GM19035 (cell line): ENCODE data around the gene MUC4.
"Not testable (repeated sequence)": the region's sequence is repeated elsewhere in the genome, so short reads cannot be mapped to it uniquely, and the experiment has no call there.

ENCODE experiments used
- ATAC-seq: cut with Tn5 transposase; IDR thresholded peaks from one replicate; pipeline ENCODE4 v1.9.1; 2021; ENCODE audit not compliant: unreplicated experiment

The MUC4 gene

GRCh38 chr3:195744437-195744836 lies 67.3 kb downstream of the MUC4 start:
- no peak for ATAC-seq

GRCh38 chr3:195739561-195740111 lies 72.1 kb downstream of the MUC4 start:
- ATAC-seq = no peak

- no peak for ATAC-seq
Measured at GRCh38 chr3:195738274-195739044, 73.3 kb downstream of the MUC4 start.

- ATAC-seq = not testable (repeated sequence)
Measured at GRCh38 chr3:195737782-195738181, 73.9 kb downstream of the MUC4 start.

GRCh38 chr3:195736866-195737490 lies 74.8 kb downstream of the MUC4 start:
- ATAC-seq = no peak

- ATAC-seq = no peak
Measured at GRCh38 chr3:195735036-195735695, 76.6 kb downstream of the MUC4 start.

- no peak for ATAC-seq
Measured at GRCh38 chr3:195732940-195733339, 78.8 kb downstream of the MUC4 start.

GRCh38 chr3:195731356-195731905 lies 80.3 kb downstream of the MUC4 start:
- no peak for ATAC-seq

GRCh38 chr3:195729476-195730251 lies 82.1 kb downstream of the MUC4 start:
- ATAC-seq = no peak

GRCh38 chr3:195728789-195729188 lies 82.9 kb downstream of the MUC4 start:
- not testable (repeated sequence) for ATAC-seq

GRCh38 chr3:195727606-195728195 lies 84.0 kb downstream of the MUC4 start:
- ATAC-seq = no peak

- not testable (repeated sequence) for ATAC-seq
Measured at GRCh38 chr3:195725916-195726740, 85.6 kb downstream of the MUC4 start.

- ATAC-seq = not testable (repeated sequence)
Measured at GRCh38 chr3:195724363-195724762, 87.4 kb downstream of the MUC4 start.

- not testable (repeated sequence) for ATAC-seq
Measured at GRCh38 chr3:195722996-195723345, 88.8 kb downstream of the MUC4 start.

GRCh38 chr3:195722139-195722995 lies 89.4 kb downstream of the MUC4 start:
- ATAC-seq = not testable (repeated sequence)

- ATAC-seq = not testable (repeated sequence)
Measured at GRCh38 chr3:195720831-195721506, 90.8 kb downstream of the MUC4 start, which contains the start of gene MUC20. TSS of gene MUC20 (plus strand) at chr3:195720978. CDS start at chr3:195721008, 30 bp downstream.

GRCh38 chr3:195719514-195720254 lies 92.0 kb downstream of the MUC4 start:
- ATAC-seq = not testable (repeated sequence)
